Gastroesophageal sphincter (tissue), 3 donors: Measurements from ENCODE around the gene PNMT.

Experiments used
- POLR2A ChIP-seq, 2 donors: fragments of 450-650 bp; IDR thresholded peaks; one replicate each; pipeline ENCODE4 v1.6.1; 2017; ENCODE audit warnings: antibody characterized with exemption in 2 of 2, mild to moderate bottlenecking in 2 of 2, moderate library complexity in 1 of 2
- POLR2AphosphoS5 ChIP-seq: sonication (generic); formaldehyde crosslinking; IDR thresholded peaks from one replicate; pipeline ENCODE4 v1.6.1; 2017; ENCODE audit warnings: antibody characterized with exemption
- TF ChIP-seq, protein P1 (sequence below), 4 experiments: fragments of 200-600 bp in 2 of 4; fragments of 450-650 bp in 2 of 4; sonication (generic) in 1 of 4; IDR thresholded peaks; one replicate each; pipeline ENCODE4 v1.5.1; 2017 to 2019; ENCODE audit warnings: antibody characterized with exemption in 4 of 4, mild to moderate bottlenecking in 2 of 4, moderate library complexity in 2 of 4

DNA sequence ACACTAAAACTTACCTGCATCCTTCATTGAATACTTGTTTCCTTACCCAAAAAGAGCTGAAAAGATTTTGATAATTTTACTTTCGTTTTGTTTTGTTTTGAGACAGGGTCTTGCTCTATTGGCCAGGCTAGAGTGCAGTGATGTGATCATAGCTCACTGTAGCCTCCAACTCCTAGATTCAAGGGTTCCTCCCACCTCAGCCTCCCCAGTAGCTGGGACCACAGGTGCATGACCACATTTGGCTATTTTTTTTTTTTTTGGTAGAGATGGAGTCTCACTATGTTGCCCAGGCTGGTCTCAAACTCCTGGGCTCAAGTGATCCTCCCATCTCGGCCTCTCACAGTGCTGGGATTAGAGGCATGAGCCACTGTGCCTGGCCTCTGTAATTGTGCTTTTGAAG lies 13.1 kb upstream of the PNMT start:
- TF ChIP-seq, protein P1, sequence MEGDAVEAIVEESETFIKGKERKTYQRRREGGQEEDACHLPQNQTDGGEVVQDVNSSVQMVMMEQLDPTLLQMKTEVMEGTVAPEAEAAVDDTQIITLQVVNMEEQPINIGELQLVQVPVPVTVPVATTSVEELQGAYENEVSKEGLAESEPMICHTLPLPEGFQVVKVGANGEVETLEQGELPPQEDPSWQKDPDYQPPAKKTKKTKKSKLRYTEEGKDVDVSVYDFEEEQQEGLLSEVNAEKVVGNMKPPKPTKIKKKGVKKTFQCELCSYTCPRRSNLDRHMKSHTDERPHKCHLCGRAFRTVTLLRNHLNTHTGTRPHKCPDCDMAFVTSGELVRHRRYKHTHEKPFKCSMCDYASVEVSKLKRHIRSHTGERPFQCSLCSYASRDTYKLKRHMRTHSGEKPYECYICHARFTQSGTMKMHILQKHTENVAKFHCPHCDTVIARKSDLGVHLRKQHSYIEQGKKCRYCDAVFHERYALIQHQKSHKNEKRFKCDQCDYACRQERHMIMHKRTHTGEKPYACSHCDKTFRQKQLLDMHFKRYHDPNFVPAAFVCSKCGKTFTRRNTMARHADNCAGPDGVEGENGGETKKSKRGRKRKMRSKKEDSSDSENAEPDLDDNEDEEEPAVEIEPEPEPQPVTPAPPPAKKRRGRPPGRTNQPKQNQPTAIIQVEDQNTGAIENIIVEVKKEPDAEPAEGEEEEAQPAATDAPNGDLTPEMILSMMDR (IDR thresholded peaks at IDR 0.05) = no peak
- TF ChIP-seq POLR2A (IDR thresholded peaks at IDR 0.05) (no peak), POLR2AphosphoS5 (no peak)
